ENCODE data around the gene ELFN2.
"Not testable (repeated sequence)": the region's sequence is repeated elsewhere in the genome, so short reads cannot be mapped to it uniquely, and the experiment has no call there.

The ELFN2 gene

GRCh38 chr22:37471727-37472417 lies 44.6 kb upstream of the ELFN2 start:
- no peak overlapping the region for H3K27ac ChIP-seq
- H3K4me3 ChIP-seq = no peak overlapping the region
- DNase-seq (ENCODE audit: low spot score) = no peak
- TF ChIP-seq CTCF (IDR thresholded peaks at IDR 0.05) = no peak

- H3K27ac ChIP-seq = no peak overlapping the region
Measured at GRCh38 chr22:37470087-37470445, 42.8 kb upstream of the ELFN2 start.

GRCh38 chr22:37469416-37470086 lies 42.3 kb upstream of the ELFN2 start:
- no peak for TF ChIP-seq CTCF (IDR thresholded peaks at IDR 0.05)
- no peak for DNase-seq (ENCODE audit: low spot score)
- H3K27ac ChIP-seq = no peak overlapping the region
- no peak overlapping the region for H3K4me3 ChIP-seq

More at GRCh38 chr22:37470087-37470445, 42.8 kb upstream of the ELFN2 start:
- no peak overlapping the region for H3K4me3 ChIP-seq
- DNase-seq (ENCODE audit: low spot score) = no peak
- TF ChIP-seq CTCF (IDR thresholded peaks at IDR 0.05) = no peak

GRCh38 chr22:37468201-37468695 lies 41.0 kb upstream of the ELFN2 start:
- DNase-seq (ENCODE audit: low spot score); H3K27ac ChIP-seq; H3K4me3 ChIP-seq: not testable (repeated sequence)

GRCh38 chr22:37467391-37467955 lies 40.2 kb upstream of the ELFN2 start:
- no peak for DNase-seq (ENCODE audit: low spot score)
- no peak overlapping the region for H3K27ac ChIP-seq
- no peak for TF ChIP-seq CTCF (IDR thresholded peaks at IDR 0.05)

GRCh38 chr22:37464181-37464580 lies 36.9 kb upstream of the ELFN2 start:
- H3K4me3 ChIP-seq = no peak overlapping the region
- TF ChIP-seq CTCF (IDR thresholded peaks at IDR 0.05) = no peak
- DNase-seq (ENCODE audit: low spot score) = no peak
- no peak overlapping the region for H3K27ac ChIP-seq

More at GRCh38 chr22:37467391-37467955, 40.2 kb upstream of the ELFN2 start:
- no peak overlapping the region for H3K4me3 ChIP-seq

- DNase-seq (ENCODE audit: low spot score) = no peak
- Histone ChIP-seq H3K4me3 (no peak overlapping the region), H3K27ac (no peak overlapping the region)
- TF ChIP-seq CTCF (IDR thresholded peaks at IDR 0.05) = no peak
Measured at GRCh38 chr22:37462983-37463382, 35.7 kb upstream of the ELFN2 start.
